GM18526 (cell line): Measurements from ENCODE around the gene PTPRU.

Experiments used
- POLR2A ChIP-seq: IDR thresholded peaks from 3 replicates; pipeline ENCODE4 v1.6.1; 2011; ENCODE audit not compliant: insufficient read length; ENCODE audit errors: extremely low read depth

PTPRU gene

DNA sequence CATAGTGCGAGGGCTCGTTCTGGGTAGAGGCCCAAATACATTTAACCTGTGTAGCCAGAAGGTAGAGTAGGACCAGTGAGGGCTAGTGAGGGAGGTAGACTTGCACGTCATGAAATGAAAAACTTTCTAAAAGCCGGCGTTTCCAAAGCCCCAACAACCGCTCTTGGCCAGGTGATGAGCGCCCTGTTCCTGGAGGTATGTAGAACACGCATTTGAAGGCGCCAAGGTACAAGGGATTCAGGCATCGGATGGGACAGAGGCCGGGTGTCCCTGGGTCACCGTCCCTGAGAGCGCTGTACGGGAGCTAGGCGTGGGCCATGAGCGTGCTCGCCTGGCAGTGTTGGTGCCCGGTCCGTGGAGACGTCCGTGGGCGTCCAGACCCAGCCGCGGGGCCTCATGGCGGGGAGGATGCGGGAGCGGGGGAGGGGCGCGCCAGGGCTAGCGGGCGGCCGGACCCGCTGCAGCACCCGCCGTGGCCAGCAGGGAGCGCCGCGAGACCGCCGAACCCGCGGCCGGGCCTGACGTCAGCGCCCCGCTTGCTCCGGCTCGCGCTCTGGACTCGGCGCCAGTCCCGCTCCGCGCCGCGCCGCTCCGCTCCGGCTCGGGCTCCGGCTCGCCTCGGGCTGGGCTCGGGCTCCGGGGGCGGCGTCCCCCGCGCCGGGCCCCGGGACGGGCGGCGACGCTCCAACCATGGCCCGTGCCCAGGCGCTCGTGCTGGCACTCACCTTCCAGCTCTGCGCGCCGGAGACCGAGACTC is at the start of gene PTPRU:
Gene PTPRU, plus strand, starts transcription at position 568 of the 757 bp plus-strand sequence. Its CDS starts 123 bp downstream, at position 691.
- no peak for TF ChIP-seq POLR2A

DNA sequence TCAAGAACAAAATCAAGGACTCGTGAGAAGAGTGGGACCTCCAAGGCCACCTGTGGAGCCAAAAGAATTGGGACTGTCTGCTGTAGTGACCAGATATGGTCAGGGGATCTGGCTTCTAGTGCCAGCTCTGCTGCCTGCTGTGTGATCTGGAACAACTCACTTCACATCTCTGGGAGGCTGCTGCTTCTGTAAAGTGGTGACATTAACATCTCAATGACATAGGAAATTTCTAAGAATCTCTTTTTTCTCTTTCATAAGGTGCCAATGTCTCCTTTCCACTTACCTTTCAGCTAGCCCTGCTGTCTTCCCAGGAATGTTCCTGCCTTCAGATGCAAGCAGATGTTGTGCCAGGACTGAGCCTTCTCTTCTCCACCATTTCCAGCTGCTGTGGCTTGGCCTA is 49.6 kb upstream of the PTPRU start:
- TF ChIP-seq POLR2A, result no peak

DNA sequence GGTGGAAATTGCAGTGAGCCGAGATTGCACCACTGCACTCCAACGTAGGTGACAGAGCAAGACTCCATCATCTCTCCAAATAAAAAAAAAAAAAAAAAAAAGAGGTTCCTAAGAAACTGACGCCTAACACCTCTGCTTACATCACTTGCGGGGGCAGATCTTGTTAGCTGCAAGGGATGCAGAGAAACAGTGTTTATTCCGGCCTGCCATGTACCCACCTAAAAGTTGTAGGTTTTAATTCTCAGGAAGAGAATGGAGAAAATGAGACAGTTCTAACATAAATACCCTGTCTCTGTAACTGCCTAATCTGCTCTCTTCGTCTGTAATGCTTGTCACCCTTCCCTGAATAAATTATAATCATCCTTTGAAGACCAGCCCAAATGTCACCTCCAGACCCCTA is 45.6 kb upstream of the PTPRU start:
- TF ChIP-seq POLR2A, result no peak

DNA sequence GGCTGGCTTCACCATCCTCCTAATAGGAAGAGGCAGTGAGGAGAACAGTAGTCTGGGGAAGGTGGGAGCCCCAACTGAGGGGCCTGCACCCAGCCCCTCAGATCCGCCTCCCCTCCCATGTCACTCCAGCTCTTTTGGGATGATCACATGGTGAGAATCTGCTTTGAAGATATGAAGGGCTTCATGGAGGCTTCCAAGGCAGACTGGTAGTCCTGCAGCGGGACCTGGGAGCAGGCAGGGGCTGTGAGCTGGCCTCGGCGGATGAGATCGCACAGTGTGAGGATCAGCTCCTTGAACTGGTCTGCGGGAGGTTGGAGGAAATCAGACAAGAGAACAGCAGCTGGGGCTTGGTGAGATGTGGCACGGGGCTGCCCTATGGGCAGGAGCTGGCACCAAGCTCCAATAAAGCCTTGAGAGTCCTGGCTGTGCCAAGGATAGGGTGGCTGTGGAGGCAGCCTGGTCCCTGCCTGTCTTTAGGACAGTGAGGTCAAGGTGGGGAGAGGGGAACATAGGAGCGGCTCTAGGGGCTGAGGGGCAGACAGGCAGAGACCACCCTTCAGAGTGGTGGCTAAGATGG is 42.4 kb upstream of the PTPRU start:
- no peak for TF ChIP-seq POLR2A

DNA sequence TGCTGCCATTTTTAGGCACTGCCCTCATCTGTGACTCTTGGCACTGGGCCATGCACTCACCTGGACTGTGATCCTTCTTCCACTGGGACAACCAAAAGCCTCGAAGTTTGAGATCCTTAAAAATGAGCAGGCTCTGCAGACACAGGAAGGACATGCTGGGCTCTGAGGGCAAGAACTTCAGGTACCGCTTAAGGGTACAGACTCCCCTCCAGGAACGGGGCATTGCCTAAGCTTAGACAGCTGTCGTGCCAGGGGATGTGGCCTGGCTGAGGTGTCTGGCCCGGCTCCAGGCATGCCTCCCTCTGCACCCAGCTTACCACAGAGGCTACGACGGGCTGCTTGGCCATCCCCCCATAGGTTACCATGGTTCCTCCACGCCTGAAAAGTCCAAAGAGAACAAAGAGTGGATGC is 40.4 kb upstream of the PTPRU start:
- TF ChIP-seq POLR2A, result no peak

DNA sequence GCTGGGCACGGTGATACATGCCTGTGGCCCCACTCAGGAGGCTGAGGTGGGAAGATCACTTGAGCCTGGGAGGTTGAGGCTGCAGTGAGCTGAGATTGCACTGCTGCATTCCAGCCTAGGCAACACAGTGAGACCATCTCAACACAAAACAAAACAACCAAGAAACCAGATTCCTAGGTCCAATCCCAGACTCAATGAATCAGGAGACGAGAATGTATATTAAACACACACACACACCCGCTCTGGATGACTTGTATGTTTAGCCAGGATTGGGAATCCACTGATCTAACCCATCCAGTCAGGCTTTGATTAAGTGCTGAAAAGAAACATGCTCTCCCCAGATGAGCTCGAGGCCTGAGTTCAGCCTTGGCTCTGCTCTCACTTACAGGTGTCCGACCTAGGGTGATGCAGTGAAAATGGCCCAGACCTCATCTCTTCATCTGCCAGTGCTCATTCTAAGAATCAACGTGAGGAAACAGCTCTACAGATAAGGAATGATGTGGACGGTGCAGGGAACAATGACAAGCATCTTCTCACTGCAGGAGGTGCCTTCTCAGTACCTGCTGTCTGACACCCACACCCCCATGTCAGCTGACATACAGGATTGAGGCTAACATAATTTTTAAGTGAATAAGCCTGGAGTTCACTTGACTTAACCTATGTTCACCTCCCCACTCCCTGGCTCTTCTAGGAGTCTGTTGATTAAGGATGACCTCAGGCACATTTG is 39.3 kb upstream of the PTPRU start:
- TF ChIP-seq POLR2A, result no peak

DNA sequence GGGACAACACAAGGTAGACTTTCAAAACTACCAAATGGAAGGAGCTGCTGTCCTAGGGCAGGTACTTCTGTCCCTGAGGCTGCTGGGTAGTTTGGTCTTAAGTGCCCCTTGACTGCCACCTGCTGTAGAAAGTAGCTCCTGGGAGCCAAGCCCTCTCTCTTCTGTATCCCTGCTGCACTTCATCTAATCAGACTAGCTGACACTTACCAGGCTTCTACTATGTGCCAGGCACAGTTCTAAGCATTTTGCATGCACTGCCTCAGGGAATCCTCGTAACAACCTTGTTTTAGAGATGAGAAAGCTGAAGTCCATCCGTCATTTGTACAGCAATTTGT is 38.8 kb upstream of the PTPRU start:
- no peak for TF ChIP-seq POLR2A

DNA sequence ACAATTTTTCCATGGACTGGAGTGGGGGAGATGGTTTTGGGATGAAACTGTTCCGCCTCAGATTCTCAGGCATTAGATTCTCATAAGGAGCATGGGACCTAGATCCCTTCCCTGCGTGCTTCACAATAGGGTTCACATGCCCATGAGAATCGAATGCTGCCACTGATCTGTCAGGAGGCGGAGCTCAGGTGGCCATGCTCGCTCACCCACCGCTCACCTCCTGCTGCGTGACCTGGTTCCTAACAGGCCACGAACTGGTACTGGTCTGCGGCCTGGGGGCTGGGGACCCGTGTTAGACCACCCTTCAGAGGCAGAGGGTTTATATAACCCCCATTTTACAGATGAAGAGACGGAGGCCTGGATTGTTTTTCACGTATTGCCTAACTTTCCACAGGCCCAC is 38.3 kb upstream of the PTPRU start:
- no peak for TF ChIP-seq POLR2A

DNA sequence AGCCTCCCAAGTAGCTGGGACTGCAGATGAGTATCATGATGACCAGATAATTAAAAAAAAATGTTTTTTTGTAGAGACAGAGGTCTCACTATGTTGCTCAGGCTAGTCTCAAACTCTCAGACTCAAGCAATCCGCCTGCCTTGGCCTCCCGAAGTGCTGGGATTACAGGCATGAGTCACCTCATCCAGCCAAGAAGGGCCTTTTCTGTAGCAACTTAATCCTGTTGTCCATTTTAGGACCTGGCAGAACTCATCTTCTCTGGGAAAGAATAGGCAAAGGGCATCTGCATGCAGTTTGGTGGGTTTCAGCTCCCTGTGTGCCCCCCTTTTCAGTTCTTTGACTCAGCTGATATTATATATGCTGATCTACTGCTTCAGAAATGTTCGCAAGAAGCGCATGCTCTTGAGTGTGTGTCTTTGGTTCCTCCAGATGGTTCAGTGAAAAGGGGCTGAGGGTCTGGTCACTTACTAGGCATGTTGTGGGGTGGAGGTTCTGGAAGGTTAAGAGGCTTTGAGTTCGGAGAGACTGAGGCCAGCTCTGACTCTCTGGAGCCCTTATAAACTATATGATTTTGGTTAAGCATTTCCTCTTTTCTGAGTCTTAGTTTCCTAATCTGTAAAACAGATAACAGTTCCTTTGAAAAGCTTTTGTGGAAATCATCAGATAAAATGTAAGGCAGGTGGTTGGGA is 35.3 kb upstream of the PTPRU start:
- TF ChIP-seq POLR2A, result no peak

DNA sequence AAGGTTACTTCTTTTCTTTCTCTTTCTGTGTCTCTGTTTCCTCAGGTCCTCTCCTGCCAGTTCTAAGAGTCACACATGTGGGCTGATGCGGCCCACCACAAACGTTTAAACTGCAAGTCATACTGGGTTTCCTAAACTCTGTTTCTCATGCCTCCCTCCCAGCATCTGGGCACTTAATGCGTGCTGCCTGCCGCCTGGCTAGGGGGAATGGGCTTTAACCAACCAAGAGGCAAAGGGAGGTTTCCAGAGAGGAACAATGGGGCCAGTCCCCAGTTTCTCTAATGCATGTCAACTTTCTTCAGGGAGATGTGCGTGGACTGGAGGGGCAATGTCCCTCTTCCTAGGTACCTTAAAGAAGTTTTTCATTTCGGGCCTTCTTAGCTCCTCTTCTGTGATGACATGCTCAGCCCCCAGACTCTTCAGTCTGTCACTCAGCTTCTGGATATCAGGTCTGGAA is 34.7 kb upstream of the PTPRU start:
- TF ChIP-seq POLR2A, result no peak

DNA sequence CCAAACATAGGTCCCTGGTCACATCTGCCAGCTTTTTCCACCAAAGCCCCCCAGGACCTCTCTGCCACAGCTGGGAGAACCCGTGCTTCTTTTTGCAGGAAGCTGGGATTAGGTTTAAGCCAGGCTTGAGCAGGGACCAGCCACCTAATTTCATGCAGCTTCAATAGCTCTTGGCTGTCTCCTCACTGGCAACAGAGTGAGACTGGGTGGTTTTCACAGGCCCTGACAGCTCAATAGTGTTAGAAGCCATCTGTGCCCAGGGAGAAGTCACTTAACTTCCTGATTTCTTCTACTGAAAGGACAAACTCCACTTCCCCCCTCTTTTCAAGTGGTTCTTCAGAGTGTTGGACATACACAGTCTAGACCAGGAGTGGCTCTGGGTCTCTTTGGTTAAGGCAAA is 34.3 kb upstream of the PTPRU start:
- TF ChIP-seq POLR2A, result no peak

DNA sequence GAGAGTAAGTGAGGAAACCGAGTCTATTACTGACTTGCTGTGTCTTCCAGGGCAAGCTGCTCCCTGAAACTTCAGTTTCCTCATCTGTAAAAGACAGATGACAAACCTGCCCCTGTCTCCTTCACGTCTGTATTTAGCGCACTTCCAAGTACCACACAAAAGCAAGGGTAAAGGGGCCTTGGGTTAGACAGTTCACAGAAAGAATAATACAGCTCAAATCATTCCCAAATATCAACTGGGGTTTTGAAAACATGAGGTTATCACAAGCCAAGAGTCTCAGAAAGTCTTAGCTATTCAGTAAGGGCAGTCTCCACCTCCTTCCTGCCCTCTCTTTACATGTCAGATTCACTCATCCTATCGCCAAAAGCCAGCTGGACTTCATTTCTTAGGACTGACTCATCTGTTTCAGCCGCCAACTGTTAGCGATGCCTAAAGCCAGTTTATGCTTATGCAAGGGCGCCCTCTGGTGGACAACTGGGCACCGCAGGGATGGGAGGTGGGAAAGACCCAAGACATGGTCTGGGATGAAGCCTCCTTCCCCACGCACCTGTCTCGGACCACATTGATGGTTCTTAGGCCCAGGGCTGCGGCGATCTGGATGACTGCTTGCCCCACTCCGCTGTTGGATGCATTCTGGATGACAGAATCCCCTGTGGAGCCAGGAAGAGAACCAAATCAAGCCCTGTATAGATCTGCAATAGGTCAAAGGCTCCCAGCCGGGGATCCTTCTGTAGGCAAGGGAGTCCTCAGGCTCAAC is 33.6 kb upstream of the PTPRU start:
- TF ChIP-seq POLR2A, result no peak

DNA sequence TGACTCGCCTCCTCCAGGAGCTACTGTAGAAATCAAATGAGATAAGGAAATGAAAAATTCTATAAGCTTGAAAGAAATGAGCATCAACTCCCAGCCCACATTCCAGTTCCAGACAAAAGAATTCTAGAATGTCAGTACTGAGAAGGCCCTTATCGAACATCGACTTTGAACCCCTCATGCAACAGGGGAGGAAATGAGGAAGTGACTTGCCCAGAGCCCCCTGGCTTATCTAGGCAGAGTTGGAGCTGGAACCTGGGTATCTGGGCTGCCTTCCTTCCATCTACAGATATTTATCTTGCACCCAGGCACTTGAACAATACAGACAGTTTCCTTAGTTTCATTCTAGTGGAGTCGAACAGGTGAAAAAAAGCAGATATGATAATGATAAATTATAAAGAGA is 27.9 kb upstream of the PTPRU start:
- TF ChIP-seq POLR2A, result no peak

DNA sequence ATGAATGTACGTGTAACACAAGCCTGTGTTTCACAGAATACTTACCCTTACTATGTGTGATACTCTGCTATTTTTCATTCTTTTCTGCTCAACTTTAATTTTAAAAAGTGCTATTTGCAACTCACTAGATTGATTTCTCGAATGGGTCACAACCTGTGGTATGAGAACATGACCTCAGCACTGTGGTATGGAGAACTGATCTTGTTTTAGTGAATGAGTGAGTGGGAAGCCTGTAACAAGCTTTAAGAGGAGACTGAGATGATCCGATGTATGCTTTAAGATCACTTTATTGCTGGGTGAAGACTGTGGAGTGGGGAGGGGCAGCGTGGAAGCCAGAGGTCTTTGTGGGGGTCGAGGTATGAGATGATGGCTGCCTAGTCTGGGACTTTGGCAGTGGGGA is 27.1 kb upstream of the PTPRU start:
- TF ChIP-seq POLR2A, result no peak
